Keratinocyte (primary cell): ENCODE measurements around the gene MAD2L1. TPM values are rescaled to one million over a fixed set of nuclear protein-coding genes. Genes with fewer than 3 reads are reported as not detected.

ENCODE experiments used
- DNase-seq: peaks from one replicate; pipeline ENCODE4 v3.0.0-alpha.2; 2011; ENCODE audit warnings: low read depth, missing footprints, low spot score
- FAIRE-seq: peaks from 2 replicates; lab custom pipeline; 2011; peaks lifted over from hg19 to GRCh38; lab: Jason Lieb, UNC
- H2AFZ ChIP-seq: 2 replicates; pipeline ENCODE4 v1.6.0; 2012; ENCODE audit warnings: low read length, control low read depth, inconsistent platforms; ENCODE audit not compliant: control insufficient read depth
- H3K27ac ChIP-seq: 2 replicates; pipeline ENCODE4 v1.5.1; 2011; ENCODE audit warnings: low read length; ENCODE audit not compliant: control insufficient read depth, insufficient read depth
- H3K27me3 ChIP-seq: 3 replicates; pipeline ENCODE4 v1.6.0; 2011; ENCODE audit warnings: low read length; ENCODE audit not compliant: control insufficient read depth, insufficient read depth; ENCODE audit errors: extremely low read depth
- H3K36me3 ChIP-seq, 2 experiments: 2 replicates in 1 of 2; 3 replicates in 1 of 2; pipeline ENCODE4 v1.5.1; 2011; ENCODE audit warnings: low read length in 2 of 2, mild to moderate bottlenecking in 1 of 2; ENCODE audit not compliant: control insufficient read depth in 2 of 2, insufficient read depth in 2 of 2; ENCODE audit errors: extremely low read depth in 1 of 2
- H3K4me1 ChIP-seq: 3 replicates; pipeline ENCODE4 v1.5.1; 2011; ENCODE audit warnings: low read length; ENCODE audit not compliant: control insufficient read depth, insufficient read depth; ENCODE audit errors: extremely low read depth
- H3K4me2 ChIP-seq: 3 replicates; pipeline ENCODE4 v1.6.0; 2011; ENCODE audit warnings: low read depth, low read length; ENCODE audit not compliant: control insufficient read depth, insufficient read depth; ENCODE audit errors: extremely low read depth
- H3K4me3 ChIP-seq, 3 experiments: fragments of 200-600 bp in 1 of 3; sonication (generic) in 1 of 3; 2 replicates in 2 of 3; 3 replicates in 1 of 3; pipeline ENCODE4 v1.5.1; 2011 to 2016; ENCODE audit warnings: low read length in 3 of 3, mild to moderate bottlenecking in 3 of 3, control low read depth in 2 of 3, inconsistent platforms in 1 of 3, low read depth in 1 of 3, mixed read lengths in 1 of 3, mixed run types in 1 of 3, moderate library complexity in 1 of 3; ENCODE audit not compliant: control insufficient read depth in 2 of 3, insufficient read depth in 2 of 3; ENCODE audit errors: extremely low read depth in 1 of 3
- H3K79me2 ChIP-seq: 2 replicates; pipeline ENCODE4 v1.6.0; 2012; ENCODE audit warnings: low read length; ENCODE audit not compliant: control insufficient read depth, insufficient read depth
- H3K9ac ChIP-seq: 3 replicates; pipeline ENCODE4 v1.6.0; 2011; ENCODE audit warnings: low read length; ENCODE audit not compliant: control insufficient read depth, insufficient read depth; ENCODE audit errors: extremely low read depth
- H3K9me1 ChIP-seq: 3 replicates; pipeline ENCODE4 v1.6.0; 2011; ENCODE audit warnings: low read length; ENCODE audit not compliant: control insufficient read depth, insufficient read depth; ENCODE audit errors: extremely low read depth
- H3K9me3 ChIP-seq: 2 replicates; pipeline ENCODE4 v1.5.1; 2012; ENCODE audit warnings: low read depth, low read length; ENCODE audit not compliant: control insufficient read depth
- H4K20me1 ChIP-seq: 3 replicates; pipeline ENCODE4 v1.6.0; 2011; ENCODE audit warnings: low read length; ENCODE audit not compliant: control insufficient read depth, insufficient read depth; ENCODE audit errors: extremely low read depth
- EZH2 ChIP-seq: IDR thresholded peaks from one replicate; pipeline ENCODE4 v1.6.1; 2012; ENCODE audit warnings: inconsistent platforms, mild to moderate bottlenecking, low read length, moderate library complexity
- dilution Hi-C: fragments of 300-500 bp; cut with MboI; formaldehyde crosslinking; loops from one replicate; pipeline ENCODE4 v1.7.0; 2020; ENCODE audit warnings: low sequenced_read_pairs; ENCODE audit not compliant: extremely low pct_ligation_motif_present
- polyA plus RNA-seq, 5 experiments: library from polyadenylated mRNA; depleted of rRNA in 3 of 5; stranded (reverse) in 3 of 5; stranded (forward) in 1 of 5; unstranded in 1 of 5; fragments of >200 nt; gene quantifications; 1 replicate in 1 of 5; 2 replicates in 3 of 5; 3 replicates in 1 of 5; pipeline versions ENCODE4 v1.2.1 to v1.2.3, GENCODE V29; 2011 to 2012; ENCODE audit warnings: missing spikeins in 2 of 5, low read depth in 1 of 5, low replicate concordance in 1 of 5
- TF ChIP-seq, protein P1 (sequence below), 3 experiments: IDR thresholded peaks in 1 of 3; conservative IDR thresholded peaks in 1 of 3; optimal IDR thresholded peaks in 1 of 3; 2 replicates in 2 of 3; 3 replicates in 1 of 3; pipeline versions ENCODE3 to v1.5.1; 2011; ENCODE audit warnings: low read length in 3 of 3, mild to moderate bottlenecking in 3 of 3, moderate library complexity in 2 of 3, control low read depth in 1 of 3, inconsistent platforms in 1 of 3; ENCODE audit not compliant: insufficient read depth in 2 of 3; ENCODE audit errors: extremely low read depth in 1 of 3

Gene MAD2L1
- polyA plus RNA-seq, 1 donor (not counting 4 experiments of a cell fraction or from before 2014, with no cell fraction given), result 37.9 TPM

DNA sequence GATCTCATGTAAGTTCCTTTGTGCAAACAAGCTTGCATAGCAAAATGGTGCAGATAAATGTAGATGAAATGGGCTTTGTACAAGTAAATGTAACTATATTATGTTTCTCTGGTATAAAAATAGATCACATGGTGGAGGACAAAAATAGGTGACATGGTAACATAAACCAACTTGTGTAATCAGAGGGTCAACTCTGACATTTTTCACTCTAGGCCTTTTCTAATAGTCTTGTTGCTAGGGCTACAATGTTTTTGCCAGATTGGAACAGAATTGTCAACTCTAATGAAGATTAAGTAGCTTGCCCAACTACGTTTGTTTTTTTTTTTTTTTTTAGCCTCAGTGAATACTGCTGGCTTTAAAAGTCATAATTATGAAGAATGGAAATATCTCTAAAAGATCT, 11.5 kb downstream of the MAD2L1 start:
- no peak for FAIRE-seq
- H3K36me3 ChIP-seq, result no peaks in the 10 kb centered on the region
- H2AFZ ChIP-seq, result no peak overlapping the region
- no peak for DNase-seq
- H3K4me3 ChIP-seq, result no peak overlapping the region
- no peak for TF ChIP-seq EZH2
- TF ChIP-seq, protein P1, sequence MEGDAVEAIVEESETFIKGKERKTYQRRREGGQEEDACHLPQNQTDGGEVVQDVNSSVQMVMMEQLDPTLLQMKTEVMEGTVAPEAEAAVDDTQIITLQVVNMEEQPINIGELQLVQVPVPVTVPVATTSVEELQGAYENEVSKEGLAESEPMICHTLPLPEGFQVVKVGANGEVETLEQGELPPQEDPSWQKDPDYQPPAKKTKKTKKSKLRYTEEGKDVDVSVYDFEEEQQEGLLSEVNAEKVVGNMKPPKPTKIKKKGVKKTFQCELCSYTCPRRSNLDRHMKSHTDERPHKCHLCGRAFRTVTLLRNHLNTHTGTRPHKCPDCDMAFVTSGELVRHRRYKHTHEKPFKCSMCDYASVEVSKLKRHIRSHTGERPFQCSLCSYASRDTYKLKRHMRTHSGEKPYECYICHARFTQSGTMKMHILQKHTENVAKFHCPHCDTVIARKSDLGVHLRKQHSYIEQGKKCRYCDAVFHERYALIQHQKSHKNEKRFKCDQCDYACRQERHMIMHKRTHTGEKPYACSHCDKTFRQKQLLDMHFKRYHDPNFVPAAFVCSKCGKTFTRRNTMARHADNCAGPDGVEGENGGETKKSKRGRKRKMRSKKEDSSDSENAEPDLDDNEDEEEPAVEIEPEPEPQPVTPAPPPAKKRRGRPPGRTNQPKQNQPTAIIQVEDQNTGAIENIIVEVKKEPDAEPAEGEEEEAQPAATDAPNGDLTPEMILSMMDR (optimal IDR thresholded peaks at IDR 0.05 in 1 of 3, IDR thresholded peaks at IDR 0.05 in 1 of 3, conservative IDR thresholded peaks at IDR 0.05 in 1 of 3; ENCODE audit: extremely low read depth in 1 of 3, insufficient read depth in 2 of 3, low read length in 3 of 3), result no peak
- no peaks in the 10 kb centered on the region for H3K9me1 ChIP-seq
- no peaks in the 10 kb centered on the region for H4K20me1 ChIP-seq
- no peak overlapping the region for H3K4me2 ChIP-seq
- dilution Hi-C loops, result no loop called here
- peaks cover 3% of the 10 kb centered on the region for H3K4me1 ChIP-seq
- H3K27ac ChIP-seq, result no peak overlapping the region
- no peaks in the 10 kb centered on the region for H3K79me2 ChIP-seq
- H3K9ac ChIP-seq, result no peak overlapping the region
- H3K27me3 ChIP-seq, result no peaks in the 10 kb centered on the region
- no peaks in the 10 kb centered on the region for H3K9me3 ChIP-seq

DNA sequence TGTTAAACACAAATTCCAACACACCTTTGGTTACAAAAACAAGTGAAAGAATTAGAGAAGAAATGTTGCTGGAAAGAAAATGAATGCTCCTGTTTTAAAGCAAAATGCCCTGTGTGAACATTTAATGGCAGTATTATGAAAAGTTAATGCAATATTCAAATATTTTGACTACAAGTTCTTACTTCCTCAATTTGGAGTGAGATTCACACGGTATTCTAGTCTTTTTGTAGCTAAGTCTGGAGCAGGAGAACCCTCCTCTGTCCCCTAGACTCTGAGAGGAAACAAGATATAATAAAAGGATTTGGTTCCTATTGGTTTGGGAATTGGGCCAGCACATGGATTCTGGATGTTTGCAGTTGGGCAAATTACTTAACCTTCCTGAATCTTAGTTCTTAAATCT, 12.7 kb downstream of the MAD2L1 start:
- Histone ChIP-seq H3K4me1 (peaks cover 3% of the 10 kb centered on the region), H2AFZ (no peak overlapping the region), H3K27me3 (no peaks in the 10 kb centered on the region), H3K9me3 (no peaks in the 10 kb centered on the region), H3K36me3 (no peaks in the 10 kb centered on the region), H3K9me1 (no peaks in the 10 kb centered on the region), H3K9ac (no peak overlapping the region), H4K20me1 (no peaks in the 10 kb centered on the region), H3K4me2 (no peak overlapping the region), H3K27ac (no peak overlapping the region), H3K4me3 (no peak overlapping the region), H3K79me2 (no peaks in the 10 kb centered on the region)
- DNase-seq (no peak), FAIRE-seq (no peak)
- dilution Hi-C loops, result no loop called here
- TF ChIP-seq, protein P1 (optimal IDR thresholded peaks at IDR 0.05 in 1 of 3, IDR thresholded peaks at IDR 0.05 in 1 of 3, conservative IDR thresholded peaks at IDR 0.05 in 1 of 3; ENCODE audit: extremely low read depth in 1 of 3, insufficient read depth in 2 of 3, low read length in 3 of 3), result no peak
- no peak for TF ChIP-seq EZH2
